Body of pancreas (tissue), 4 donors: Measurements from ENCODE around the gene ZRANB3. TPM values are rescaled to one million over a fixed set of nuclear protein-coding genes. Genes with fewer than 3 reads are reported as not detected.
A peak's percentile ranks its signal among the peaks of the same experiment; 100 is the strongest.
"Not testable (repeated sequence)": the region's sequence is repeated elsewhere in the genome, so short reads cannot be mapped to it uniquely, and the experiment has no call there.

ENCODE experiments used
- ATAC-seq: fragments of 150-250 bp; one replicate; pipeline ENCODE4 v1.9.1; 2016
- DNase-seq, 4 donors: peaks; one replicate each; pipeline ENCODE4 v3.0.0-alpha.2; 2019
- H3K27ac ChIP-seq, 4 donors: fragments of 200-600 bp; sonication (generic); 1 replicate in 3 of 4; 2 replicates in 1 of 4; pipeline versions ENCODE4 v1.5.1 to v1.6.1; 2016 to 2019; ENCODE audit warnings: mild to moderate bottlenecking in 1 of 4, mixed read lengths in 1 of 4, moderate library complexity in 1 of 4
- H3K27me3 ChIP-seq, 2 donors: fragments of 200-600 bp; sonication (generic); one replicate each; pipeline ENCODE4 v1.6.0; 2016; ENCODE audit warnings: mild to moderate bottlenecking in 1 of 2
- H3K36me3 ChIP-seq, 2 donors: fragments of 200-600 bp; sonication (generic); replicated peaks in 1 of 2; 2 replicates each; pipeline ENCODE4 v1.5.1; 2016; ENCODE audit warnings: low read depth in 2 of 2; ENCODE audit not compliant: insufficient read depth in 1 of 2
- H3K4me1 ChIP-seq: fragments of 200-600 bp; sonication (generic); one replicate; pipeline ENCODE4 v1.6.0; 2016
- H3K4me3 ChIP-seq, 2 donors: fragments of 200-600 bp; sonication (generic); 1 replicate in 1 of 2; 2 replicates in 1 of 2; pipeline ENCODE4 v1.5.1; 2016 to 2019
- H3K9me3 ChIP-seq, 3 donors: fragments of 200-600 bp; sonication (generic); 1 replicate in 2 of 3; 2 replicates in 1 of 3; pipeline ENCODE4 v1.5.1; 2016
- POLR2A ChIP-seq, 3 donors: fragments of 450-650 bp; IDR thresholded peaks; one replicate each; pipeline ENCODE4 v1.6.1; 2016; ENCODE audit warnings: antibody characterized with exemption in 3 of 3, mild to moderate bottlenecking in 2 of 3
- WGBS, 2 donors: methylation state at CpG; one replicate each; pipeline ENCODE4 v1.1.5; 2017; 5-methylcytosine and 5-hydroxymethylcytosine counted together
- intact Hi-C: fragments of 100-400 bp; cut with DNase I; formaldehyde crosslinking; loops from one replicate; pipeline ENCODE4 v1.15.1; 2023
- total RNA-seq, 2 donors: library from RNA; depleted of rRNA; stranded (reverse); fragments of >200 nt; gene quantifications; one replicate each; pipeline ENCODE4 v1.1.0, GENCODE V29; 2016
- TF ChIP-seq, protein P1 (sequence below), 7 experiments: fragments of 450-650 bp in 4 of 7; fragments of 200-600 bp in 3 of 7; sonication (generic) in 3 of 7; IDR thresholded peaks; one replicate each; pipeline ENCODE4 v1.5.1; 2016 to 2019; ENCODE audit warnings: antibody characterized with exemption in 7 of 7

ZRANB3 gene
- total RNA-seq, 2 donors from 2014 or later = 3.4 to 10.2 TPM

DNA sequence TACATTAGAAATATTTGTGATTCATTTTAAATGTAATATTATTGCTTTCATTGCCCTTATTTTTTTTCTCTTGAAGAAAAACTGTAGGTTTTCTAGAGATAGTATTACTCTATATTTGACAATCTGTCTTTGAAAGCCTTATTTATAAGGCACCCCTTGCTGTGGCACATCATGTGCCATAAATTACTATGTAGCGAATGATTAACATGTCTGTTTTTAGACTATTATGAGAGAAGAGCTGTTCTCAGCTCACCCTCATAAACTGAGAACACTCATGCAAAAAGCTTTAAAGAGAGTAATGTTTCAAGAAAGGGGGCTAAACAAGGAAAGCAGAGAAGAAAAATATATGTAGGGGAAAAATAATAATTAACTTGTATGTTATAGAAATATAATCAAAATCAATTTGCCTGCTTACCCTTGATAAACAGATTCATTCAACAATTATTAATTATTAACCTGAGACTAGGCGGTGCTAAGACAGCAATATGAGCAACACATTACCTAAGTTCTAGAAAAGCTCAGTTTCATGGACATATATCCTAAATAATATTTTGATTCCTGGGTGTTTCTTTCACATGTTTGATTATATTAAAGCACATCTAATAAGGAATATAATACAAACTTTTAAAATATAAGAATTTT is 409.9 kb downstream of the ZRANB3 start:
- no peaks in the 10 kb centered on the region for H3K27me3 ChIP-seq
- H3K27ac ChIP-seq = peak overlapping the region in 1 of 4 donors; percentile 14
- no peak overlapping the region for H3K4me3 ChIP-seq
- peaks cover 0 to 4% of the 10 kb centered on the region in 2 donors for H3K36me3 ChIP-seq
- 36 to 45% methylated on average over 2 of the region's 2 CpGs for WGBS, 2 donors
- no peak for DNase-seq
- TF ChIP-seq, protein P1, sequence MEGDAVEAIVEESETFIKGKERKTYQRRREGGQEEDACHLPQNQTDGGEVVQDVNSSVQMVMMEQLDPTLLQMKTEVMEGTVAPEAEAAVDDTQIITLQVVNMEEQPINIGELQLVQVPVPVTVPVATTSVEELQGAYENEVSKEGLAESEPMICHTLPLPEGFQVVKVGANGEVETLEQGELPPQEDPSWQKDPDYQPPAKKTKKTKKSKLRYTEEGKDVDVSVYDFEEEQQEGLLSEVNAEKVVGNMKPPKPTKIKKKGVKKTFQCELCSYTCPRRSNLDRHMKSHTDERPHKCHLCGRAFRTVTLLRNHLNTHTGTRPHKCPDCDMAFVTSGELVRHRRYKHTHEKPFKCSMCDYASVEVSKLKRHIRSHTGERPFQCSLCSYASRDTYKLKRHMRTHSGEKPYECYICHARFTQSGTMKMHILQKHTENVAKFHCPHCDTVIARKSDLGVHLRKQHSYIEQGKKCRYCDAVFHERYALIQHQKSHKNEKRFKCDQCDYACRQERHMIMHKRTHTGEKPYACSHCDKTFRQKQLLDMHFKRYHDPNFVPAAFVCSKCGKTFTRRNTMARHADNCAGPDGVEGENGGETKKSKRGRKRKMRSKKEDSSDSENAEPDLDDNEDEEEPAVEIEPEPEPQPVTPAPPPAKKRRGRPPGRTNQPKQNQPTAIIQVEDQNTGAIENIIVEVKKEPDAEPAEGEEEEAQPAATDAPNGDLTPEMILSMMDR (IDR thresholded peaks at IDR 0.05) = no peak
- no peak for TF ChIP-seq POLR2A (IDR thresholded peaks at IDR 0.05)
- H3K9me3 ChIP-seq = no peaks in the 10 kb centered on the region
- peak; percentile 62 for ATAC-seq
- intact Hi-C loops = no loop called here
- peaks cover 17% of the 10 kb centered on the region for H3K4me1 ChIP-seq

DNA sequence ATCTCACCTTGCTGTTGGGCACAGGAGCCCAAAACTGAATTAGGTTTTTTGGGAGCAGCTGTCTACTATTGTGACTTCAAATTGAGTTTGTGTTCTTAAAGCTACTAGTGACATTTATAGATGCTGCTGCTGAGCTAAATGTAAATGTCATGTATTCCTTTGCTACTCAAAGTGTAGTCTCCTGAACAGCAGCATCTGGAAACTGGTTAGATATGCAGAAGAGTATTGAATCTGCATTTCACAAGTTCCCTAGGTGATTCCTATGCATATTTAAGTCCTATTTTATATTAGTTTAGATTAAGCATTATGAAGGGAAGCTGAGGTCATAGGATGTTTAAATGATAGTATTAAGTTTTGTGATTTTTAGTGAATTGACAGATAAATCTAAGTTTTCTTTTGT is 411.4 kb downstream of the ZRANB3 start:
- intact Hi-C loops = no loop called here
- Histone ChIP-seq H3K4me1 (peaks cover 17% of the 10 kb centered on the region), H3K27me3 (no peaks in the 10 kb centered on the region), H3K36me3 (peaks cover 0 to 4% of the 10 kb centered on the region in 2 donors), H3K4me3 (no peak overlapping the region), H3K27ac (no peak overlapping the region), H3K9me3 (no peaks in the 10 kb centered on the region)
- no peak for ATAC-seq
- TF ChIP-seq, protein P1 (IDR thresholded peaks at IDR 0.05) = no peak
- TF ChIP-seq POLR2A (IDR thresholded peaks at IDR 0.05) = no peak
- DNase-seq = no peak

DNA sequence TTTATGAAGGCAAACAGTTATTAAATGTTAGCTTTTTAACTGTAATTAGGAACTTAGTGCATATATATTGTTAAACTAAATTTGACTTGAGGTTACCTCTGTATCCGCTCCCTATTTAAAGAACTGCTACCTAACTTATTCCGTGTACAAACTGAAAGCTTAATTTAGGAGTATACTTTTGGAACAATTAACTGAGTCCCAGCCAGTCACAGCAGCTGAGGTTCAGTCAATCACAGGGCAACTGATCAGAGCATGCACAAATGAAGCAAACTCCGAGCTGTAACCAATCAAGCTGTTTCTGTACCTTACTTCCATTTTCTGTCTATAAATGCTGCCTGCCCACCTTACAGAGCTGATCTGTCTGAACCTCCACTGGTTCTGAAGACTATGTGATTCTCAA is 417.7 kb downstream of the ZRANB3 start:
- H3K9me3 ChIP-seq = no peaks in the 10 kb centered on the region
- no peak overlapping the region for H3K4me3 ChIP-seq
- ATAC-seq (no peak), DNase-seq (no peak)
- WGBS, 2 donors = 93 to 95% methylated on average over 3 of the region's 3 CpGs
- intact Hi-C loops = no loop called here
- TF ChIP-seq POLR2A (IDR thresholded peaks at IDR 0.05) = no peak
- TF ChIP-seq, protein P1 (IDR thresholded peaks at IDR 0.05) = no peak
- no peak overlapping the region for H3K27ac ChIP-seq
- H3K27me3 ChIP-seq = no peaks in the 10 kb centered on the region
- no peaks in the 10 kb centered on the region for H3K36me3 ChIP-seq
- no peaks in the 10 kb centered on the region for H3K4me1 ChIP-seq

DNA sequence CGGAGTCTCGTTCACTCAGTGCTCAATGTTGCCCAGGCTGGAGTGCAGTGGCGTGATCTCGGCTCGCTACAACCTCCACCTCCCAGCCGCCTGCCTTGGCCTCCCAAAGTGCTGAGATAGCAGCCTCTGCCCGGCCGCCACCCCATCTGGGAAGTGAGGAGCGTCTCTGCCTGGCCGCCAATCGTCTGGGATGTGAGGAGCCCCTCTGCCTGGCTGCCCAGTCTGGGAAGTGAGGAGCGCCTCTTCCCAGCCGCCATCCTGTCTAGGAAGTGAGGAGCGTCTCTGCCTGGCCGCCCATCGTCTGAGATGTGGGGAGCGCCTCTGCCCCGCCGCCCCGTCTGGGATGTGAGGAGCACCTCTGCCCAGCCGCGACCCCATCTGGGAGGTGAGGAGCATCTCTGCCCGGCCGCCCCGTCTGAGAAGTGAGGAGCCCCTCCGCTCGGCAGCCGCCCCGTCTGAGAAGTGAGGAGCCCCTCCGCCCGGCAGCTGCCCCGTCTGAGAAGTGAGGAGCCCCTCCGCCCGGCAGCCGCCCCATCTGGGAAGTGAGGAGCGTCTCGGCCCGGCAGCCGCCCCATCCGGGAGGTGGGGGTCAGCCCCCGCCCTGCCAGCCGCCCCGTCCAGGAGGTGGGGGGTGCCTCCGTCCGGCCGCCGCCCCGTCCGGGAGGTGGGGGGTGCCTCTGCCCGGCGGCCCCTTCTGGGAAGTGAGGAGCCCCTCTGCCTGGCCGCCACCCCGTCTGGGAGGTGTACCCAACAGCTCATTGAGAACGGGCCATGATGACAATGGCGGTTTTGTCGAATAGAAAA is 425.3 kb downstream of the ZRANB3 start:
- intact Hi-C loops, H3K4me1 ChIP-seq, H3K4me3 ChIP-seq, H3K36me3 ChIP-seq, H3K9me3 ChIP-seq, H3K27ac ChIP-seq, DNase-seq, H3K27me3 ChIP-seq, ATAC-seq: not testable (repeated sequence)
- WGBS, 2 donors = 98 to 99% methylated on average over 14 to 24 of the region's 56 CpGs

DNA sequence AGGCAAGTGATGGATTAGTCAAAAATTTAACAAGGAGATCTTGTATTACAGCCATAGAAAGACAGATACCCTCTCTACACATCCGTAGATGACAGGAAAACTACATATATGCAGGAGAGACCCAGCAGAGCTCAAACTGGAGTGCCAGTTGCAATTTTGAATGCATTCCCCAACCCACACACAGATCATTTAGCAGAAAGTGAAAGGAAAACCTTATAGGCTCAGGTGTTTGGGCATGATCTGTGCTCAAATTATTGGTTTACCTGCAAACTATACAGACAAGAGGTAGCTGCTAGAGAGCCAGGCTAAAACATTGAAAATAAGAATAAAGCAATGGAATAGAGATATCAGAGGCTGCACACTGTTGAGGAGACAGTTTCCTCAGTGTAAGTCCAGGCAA is 427.2 kb downstream of the ZRANB3 start:
- TF ChIP-seq, protein P1 (IDR thresholded peaks at IDR 0.05) = no peak
- TF ChIP-seq POLR2A (IDR thresholded peaks at IDR 0.05) = no peak
- no peaks in the 10 kb centered on the region for H3K27me3 ChIP-seq
- no peak overlapping the region for H3K27ac ChIP-seq
- peaks cover 8% of the 10 kb centered on the region for H3K4me1 ChIP-seq
- intact Hi-C loops = no loop called here
- H3K9me3 ChIP-seq = no peaks in the 10 kb centered on the region
- H3K36me3 ChIP-seq = no peaks in the 10 kb centered on the region
- ATAC-seq (no peak), DNase-seq (no peak)
- H3K4me3 ChIP-seq = no peak overlapping the region
- WGBS, 2 donors = 75 to 85% methylated on average over 1 of the region's 1 CpG
